ENCODE measurements around the gene HDAC6. TPM values are rescaled to one million over a fixed set of nuclear protein-coding genes. Genes with fewer than 3 reads are reported as not detected.
A peak's percentile ranks its signal among the peaks of the same experiment; 100 is the strongest.
"Not testable (repeated sequence)": the region's sequence is repeated elsewhere in the genome, so short reads cannot be mapped to it uniquely, and the experiment has no call there.

The HDAC6 gene
- total RNA-seq, 2 experiments from 2014 or later, result 77.3 to 88.9 TPM

DNA sequence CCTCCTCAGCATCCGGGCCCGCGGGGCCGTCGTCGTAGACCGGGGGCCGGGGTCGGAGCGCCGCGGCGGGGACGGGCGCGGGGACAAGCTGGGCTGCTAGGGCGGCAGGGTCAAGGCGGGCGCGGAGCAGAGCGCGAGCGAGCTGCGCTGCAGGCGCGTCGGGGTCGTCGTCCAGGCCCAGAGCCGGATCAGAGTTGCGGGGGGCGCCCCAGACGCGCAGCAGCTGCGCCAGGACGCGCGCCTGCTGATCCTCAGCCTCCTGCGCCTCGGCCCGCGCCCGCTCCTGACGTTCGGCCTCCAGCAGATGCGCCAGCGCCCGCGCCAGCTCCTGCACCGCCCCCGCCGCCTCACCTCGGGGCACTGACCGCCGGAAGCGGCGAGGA is 30.0 kb downstream of the HDAC6 start:
- ChIA-PET POLR2A (no interaction called here), CTCF (no interaction called here)
- Mint-ChIP-seq H3K27ac (no peak overlapping the region), H3K9me3 (ENCODE audit: insufficient read depth) (no peaks in the 10 kb centered on the region), H3K36me3 (ENCODE audit: low read depth) (peaks cover 4% of the 10 kb centered on the region), H3K27me3 (ENCODE audit: low read depth) (peaks cover 59% of the 10 kb centered on the region), H3K4me3 (no peak overlapping the region), H3K4me1 (ENCODE audit: low read depth) (peaks cover 17% of the 10 kb centered on the region)
- ATAC-seq (no peak), DNase-seq (no peak)

DNA sequence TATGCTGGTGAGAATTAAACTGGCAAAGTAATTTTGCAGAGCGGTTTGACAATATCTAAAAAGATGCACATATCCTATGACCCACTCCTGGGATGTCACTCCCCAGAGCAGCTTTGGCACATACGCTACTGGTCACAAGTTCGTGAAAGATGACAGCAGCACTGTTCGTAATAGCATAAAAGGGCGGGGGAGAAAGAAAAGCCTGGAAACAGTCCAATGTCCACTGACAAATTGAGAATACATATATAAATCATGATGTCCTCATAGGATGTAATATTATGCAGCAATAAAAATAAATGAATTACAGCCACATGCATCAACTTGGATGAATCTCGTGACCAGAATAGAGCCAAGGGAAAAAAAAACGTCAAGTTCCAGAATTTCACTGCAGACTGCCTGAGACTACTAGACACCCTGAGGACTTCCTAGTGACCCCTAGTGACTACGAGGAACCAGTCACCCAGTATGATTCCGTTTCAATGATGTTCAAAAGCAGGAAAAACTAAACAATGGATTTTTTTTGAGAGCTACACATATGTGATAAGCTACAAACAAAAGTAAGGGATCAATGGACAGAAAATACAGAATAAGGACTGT is 31.8 kb downstream of the HDAC6 start:
- Mint-ChIP-seq H3K36me3 (ENCODE audit: low read depth) (no peaks in the 10 kb centered on the region), H3K4me3 (no peak overlapping the region), H3K4me1 (ENCODE audit: low read depth) (peaks cover 14% of the 10 kb centered on the region), H3K27ac (no peak overlapping the region), H3K9me3 (ENCODE audit: insufficient read depth) (no peaks in the 10 kb centered on the region), H3K27me3 (ENCODE audit: low read depth) (peaks cover 48% of the 10 kb centered on the region)
- DNase-seq, result no peak
- no peak for ATAC-seq
- CTCF ChIA-PET, result no interaction called here
- POLR2A ChIA-PET, result no interaction called here

DNA sequence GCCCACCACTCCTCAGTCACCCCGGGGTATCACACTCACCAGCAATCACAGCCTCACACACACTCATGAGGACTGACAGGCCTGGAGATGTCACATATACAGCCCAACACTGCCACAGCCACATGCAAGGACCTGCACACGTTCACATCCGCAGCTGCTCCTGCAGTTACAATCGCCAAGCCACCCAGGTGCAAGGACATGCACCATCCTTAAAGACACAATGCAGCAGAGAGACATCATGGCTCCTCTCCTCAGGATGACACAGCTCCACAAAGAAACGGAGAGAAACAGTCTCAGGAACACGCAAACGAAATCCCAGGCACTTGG is 32.5 kb downstream of the HDAC6 start:
- ChIA-PET POLR2A (no interaction called here), CTCF (no interaction called here)

DNA sequence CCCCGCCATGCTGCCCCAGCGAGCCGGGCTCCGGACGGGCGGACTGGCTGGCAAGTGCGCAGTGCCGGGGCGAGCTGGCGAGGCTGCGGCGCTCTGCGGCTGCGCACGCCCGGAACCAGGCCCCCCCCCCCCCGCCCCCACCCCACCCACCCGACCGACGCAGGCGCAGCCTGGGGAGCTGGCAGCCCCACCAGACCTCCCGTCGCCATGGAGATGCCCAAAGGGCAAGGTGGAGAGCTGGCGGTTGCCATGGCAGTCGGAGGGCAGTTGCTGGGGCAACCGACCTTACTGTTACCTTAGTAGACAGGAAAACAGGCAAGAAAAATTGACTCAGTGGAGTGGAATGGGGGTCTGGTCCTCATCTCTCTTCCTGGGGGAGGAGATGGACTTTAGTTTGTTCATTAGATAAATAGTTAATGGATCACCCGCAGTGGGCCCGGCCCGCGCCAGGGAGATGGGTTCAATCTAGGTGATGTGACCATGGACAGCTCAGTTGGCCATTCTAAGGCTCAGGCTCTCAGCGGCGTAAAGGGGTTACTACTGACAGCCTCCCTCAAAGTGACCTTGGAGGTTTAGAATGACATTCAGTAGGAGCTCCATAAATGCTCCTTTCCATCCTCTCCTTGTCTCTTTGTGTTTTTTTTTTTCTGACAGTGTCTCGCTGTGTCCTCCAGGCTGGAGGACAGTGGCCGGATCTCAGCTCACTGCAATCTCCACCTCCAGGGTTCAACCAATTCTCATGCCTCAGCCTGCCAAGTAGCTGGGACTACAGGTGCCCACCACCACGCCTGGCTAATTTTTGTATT is 33.9 kb downstream of the HDAC6 start, which contains the start of gene PCSK1N:
Gene PCSK1N (minus strand): TSS at position 87 of the 806 bp plus-strand sequence. CDS start 78 bp downstream, at position 9.
- peaks cover 40% of the 10 kb centered on the region for H3K27me3 Mint-ChIP-seq (ENCODE audit: low read depth)
- H3K36me3 Mint-ChIP-seq (ENCODE audit: low read depth), result no peaks in the 10 kb centered on the region
- H3K9me3 Mint-ChIP-seq (ENCODE audit: insufficient read depth), result no peaks in the 10 kb centered on the region
- ChIA-PET POLR2A (no interaction called here), CTCF (interaction anchor here (0.7 kb wide), 1 partner anchor 22 kb away, joined by 3 read pairs; no protein-coding TSS in a partner anchor)
- H3K27ac Mint-ChIP-seq, result no peak within 1 kb of the TSS
- ATAC-seq (peak; percentile 46), DNase-seq (no peak)
- peak within 1 kb of the TSS; percentile 25 for H3K4me3 Mint-ChIP-seq
- peaks cover 14% of the 10 kb centered on the region for H3K4me1 Mint-ChIP-seq (ENCODE audit: low read depth)

More for the DNA sequence above, 32.5 kb downstream of the HDAC6 start:
- Mint-ChIP-seq H3K27ac (no peak overlapping the region), H3K27me3 (ENCODE audit: low read depth) (peaks cover 45% of the 10 kb centered on the region), H3K9me3 (ENCODE audit: insufficient read depth) (no peaks in the 10 kb centered on the region), H3K4me1 (ENCODE audit: low read depth) (peaks cover 14% of the 10 kb centered on the region), H3K36me3 (ENCODE audit: low read depth) (no peaks in the 10 kb centered on the region), H3K4me3 (peak overlapping the region; percentile 25)
- ATAC-seq (no peak), DNase-seq (no peak)

DNA sequence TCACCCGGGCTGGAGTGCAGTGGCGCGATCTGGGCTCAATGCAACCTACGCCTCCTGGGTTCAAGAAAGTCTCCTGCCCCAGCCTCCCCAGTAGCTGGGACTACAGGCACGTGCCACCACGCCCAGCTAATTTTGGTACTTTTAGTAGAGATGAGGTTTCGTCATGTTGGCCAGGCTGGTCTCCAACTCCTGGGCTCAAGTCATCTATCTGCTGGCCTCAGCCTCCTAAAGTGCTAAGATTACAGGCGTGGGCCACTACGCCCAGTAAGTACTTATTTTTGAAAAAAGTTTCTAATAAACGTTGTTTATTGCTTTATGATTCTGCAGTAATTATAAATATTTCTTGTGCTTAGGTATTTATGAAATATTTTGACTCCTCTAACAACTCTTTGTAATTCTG is 37.8 kb downstream of the HDAC6 start:
- H3K27me3 Mint-ChIP-seq (ENCODE audit: low read depth), result peaks cover 18% of the 10 kb centered on the region
- no peak overlapping the region for H3K27ac Mint-ChIP-seq
- ChIA-PET CTCF (interaction anchor here (0.6 kb wide), 1 partner anchor 663 kb away, joined by 3 read pairs; no protein-coding TSS in a partner anchor), POLR2A (no interaction called here)
- no peak overlapping the region for H3K4me3 Mint-ChIP-seq
- no peaks in the 10 kb centered on the region for H3K9me3 Mint-ChIP-seq (ENCODE audit: insufficient read depth)
- H3K4me1 Mint-ChIP-seq (ENCODE audit: low read depth), result peaks cover 5% of the 10 kb centered on the region
- DNase-seq, result no peak
- H3K36me3 Mint-ChIP-seq (ENCODE audit: low read depth), result no peaks in the 10 kb centered on the region
- ATAC-seq, result no peak

DNA sequence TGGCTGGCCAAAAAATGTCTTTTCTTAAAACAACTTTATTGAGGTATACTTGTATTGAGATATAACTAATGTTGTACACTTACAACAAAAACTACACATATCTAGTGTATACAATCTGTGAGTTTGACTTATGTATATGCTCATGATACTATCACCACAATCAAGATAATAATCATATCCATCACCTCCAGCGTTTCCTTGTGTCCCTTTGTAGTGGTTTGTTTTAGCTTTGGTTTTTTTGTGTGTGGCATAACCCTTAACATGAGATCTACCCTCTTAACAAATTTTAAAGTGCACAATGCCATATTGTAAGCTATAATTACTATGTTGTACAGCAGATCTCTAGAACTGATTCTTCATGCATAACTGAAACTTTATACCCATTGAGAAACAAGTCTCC is 47.0 kb downstream of the HDAC6 start:
- ATAC-seq (peak; percentile 39), DNase-seq (no peak)
- POLR2A ChIA-PET, result no interaction called here
- no peaks in the 10 kb centered on the region for H3K9me3 Mint-ChIP-seq (ENCODE audit: insufficient read depth)
- H3K36me3 Mint-ChIP-seq (ENCODE audit: low read depth), result no peaks in the 10 kb centered on the region
- peaks cover 2% of the 10 kb centered on the region for H3K27me3 Mint-ChIP-seq (ENCODE audit: low read depth)
- CTCF ChIA-PET, result no interaction called here
- peaks cover 6% of the 10 kb centered on the region for H3K4me1 Mint-ChIP-seq (ENCODE audit: low read depth)
- H3K27ac Mint-ChIP-seq, result no peak overlapping the region
- no peak overlapping the region for H3K4me3 Mint-ChIP-seq

DNA sequence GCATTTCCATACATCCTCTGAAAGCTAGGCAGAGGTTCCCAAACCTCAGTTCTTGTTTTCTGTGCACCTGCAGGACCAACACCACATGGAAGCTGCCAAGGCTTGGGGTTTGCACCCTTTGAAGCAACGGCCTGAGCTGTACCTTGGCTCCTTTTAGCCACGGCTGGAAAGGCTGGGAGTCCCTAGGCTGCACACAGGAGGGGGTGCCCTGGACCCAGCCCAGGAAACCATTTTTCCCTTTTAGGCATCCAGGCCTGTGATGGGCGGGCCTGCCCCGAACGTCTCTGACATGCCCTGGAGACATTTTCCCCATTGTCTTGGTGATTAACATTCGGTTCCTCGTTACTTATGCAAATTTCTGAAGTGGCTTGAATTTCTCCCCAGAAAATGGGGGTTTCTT is 51.0 kb downstream of the HDAC6 start:
- POLR2A ChIA-PET, result no interaction called here
- H3K36me3 Mint-ChIP-seq (ENCODE audit: low read depth), result no peaks in the 10 kb centered on the region
- H3K4me1 Mint-ChIP-seq (ENCODE audit: low read depth), result peaks cover 9% of the 10 kb centered on the region
- CTCF ChIA-PET, result no interaction called here
- H3K4me3 Mint-ChIP-seq, result no peak overlapping the region
- DNase-seq, result no peak
- no peaks in the 10 kb centered on the region for H3K9me3 Mint-ChIP-seq (ENCODE audit: insufficient read depth)
- H3K27me3 Mint-ChIP-seq (ENCODE audit: low read depth), result peaks cover 4% of the 10 kb centered on the region
- no peak for ATAC-seq
- H3K27ac Mint-ChIP-seq, result no peak overlapping the region

DNA sequence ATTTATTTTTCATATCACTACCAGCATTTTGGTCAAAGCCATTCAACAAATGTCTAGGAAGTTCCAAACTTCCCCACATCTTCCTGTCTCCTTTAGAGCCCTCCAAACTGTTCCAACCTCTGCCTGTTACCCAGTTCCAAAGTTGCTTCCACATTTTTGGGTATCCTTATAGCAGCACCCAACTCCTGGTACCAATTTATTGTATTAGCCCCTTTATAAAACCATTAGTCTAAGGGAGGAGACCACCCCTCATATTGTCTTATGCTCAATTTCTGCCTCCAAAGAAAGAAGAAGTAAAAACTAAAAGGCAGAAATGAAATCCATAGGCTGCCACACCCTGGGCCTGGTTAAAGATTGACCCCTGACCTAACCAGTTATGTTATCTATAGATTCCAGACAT is 51.6 kb downstream of the HDAC6 start:
- H3K27me3 Mint-ChIP-seq (ENCODE audit: low read depth); POLR2A ChIA-PET; DNase-seq; H3K36me3 Mint-ChIP-seq (ENCODE audit: low read depth); H3K4me1 Mint-ChIP-seq (ENCODE audit: low read depth); H3K9me3 Mint-ChIP-seq (ENCODE audit: insufficient read depth); ATAC-seq; H3K27ac Mint-ChIP-seq; H3K4me3 Mint-ChIP-seq; CTCF ChIA-PET: not testable (repeated sequence)

DNA sequence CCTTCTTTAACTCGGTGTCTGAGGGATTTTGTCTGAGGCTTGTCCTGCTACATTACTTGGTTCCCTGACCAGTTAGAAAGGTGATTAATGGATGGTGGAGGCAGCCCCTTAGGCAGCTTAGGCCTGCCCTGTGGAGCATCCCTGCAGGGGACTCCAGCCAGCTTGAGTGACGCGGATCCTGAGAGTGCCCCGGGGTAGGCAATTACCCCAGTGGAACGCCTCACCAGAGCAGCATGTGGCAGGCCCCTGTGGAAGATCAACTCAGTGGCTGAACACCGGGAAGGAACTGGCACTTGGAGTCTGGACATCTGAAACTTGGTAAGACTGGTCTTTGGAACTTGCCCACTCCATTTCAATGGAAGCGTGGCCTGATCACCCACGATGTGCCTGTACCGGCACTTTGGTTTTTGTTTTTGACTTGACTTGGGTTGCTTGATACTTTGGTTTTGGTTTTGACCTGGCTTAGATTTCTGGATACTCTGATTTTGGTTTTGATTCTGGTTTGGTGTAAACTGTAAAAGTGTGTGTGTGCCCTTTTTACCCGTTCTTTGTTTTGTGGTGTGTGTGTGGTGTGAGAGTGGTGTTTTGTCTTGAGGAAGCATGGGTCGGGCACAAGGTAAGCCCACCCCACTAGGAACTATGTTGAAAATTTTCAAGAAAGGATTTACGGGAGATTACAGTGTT is 52.4 kb downstream of the HDAC6 start:
- H3K4me1 Mint-ChIP-seq (ENCODE audit: low read depth); DNase-seq; POLR2A ChIA-PET; H3K27me3 Mint-ChIP-seq (ENCODE audit: low read depth); CTCF ChIA-PET; H3K27ac Mint-ChIP-seq; H3K9me3 Mint-ChIP-seq (ENCODE audit: insufficient read depth); H3K4me3 Mint-ChIP-seq; ATAC-seq; H3K36me3 Mint-ChIP-seq (ENCODE audit: low read depth): not testable (repeated sequence)

DNA sequence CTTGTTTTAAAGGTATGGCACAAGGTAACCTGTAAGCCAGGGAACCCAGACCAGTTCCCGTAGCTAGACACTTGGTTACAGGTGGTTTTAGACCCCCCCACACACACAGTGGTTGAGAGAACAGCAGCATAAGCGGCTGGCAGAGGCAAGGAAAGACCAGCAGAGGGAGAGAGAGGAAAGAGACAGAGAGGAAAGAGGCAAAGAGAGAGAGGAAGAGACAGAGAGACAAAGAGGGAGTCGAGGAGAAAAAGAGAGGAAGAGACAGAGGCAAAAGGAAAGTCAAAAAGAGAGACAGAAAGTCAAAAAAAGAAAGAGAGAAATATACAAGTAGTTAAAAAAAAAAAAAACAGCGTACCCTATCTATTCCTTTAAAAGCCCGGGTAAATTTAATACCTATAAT is 53.0 kb downstream of the HDAC6 start:
- no peak overlapping the region for H3K27ac Mint-ChIP-seq
- DNase-seq (peak; percentile 23), ATAC-seq (no peak)
- no peaks in the 10 kb centered on the region for H3K9me3 Mint-ChIP-seq (ENCODE audit: insufficient read depth)
- peaks cover 2% of the 10 kb centered on the region for H3K27me3 Mint-ChIP-seq (ENCODE audit: low read depth)
- peaks cover 3% of the 10 kb centered on the region for H3K4me1 Mint-ChIP-seq (ENCODE audit: low read depth)
- H3K4me3 Mint-ChIP-seq, result no peak overlapping the region
- POLR2A ChIA-PET, result no interaction called here
- CTCF ChIA-PET, result no interaction called here
- no peaks in the 10 kb centered on the region for H3K36me3 Mint-ChIP-seq (ENCODE audit: low read depth)

DNA sequence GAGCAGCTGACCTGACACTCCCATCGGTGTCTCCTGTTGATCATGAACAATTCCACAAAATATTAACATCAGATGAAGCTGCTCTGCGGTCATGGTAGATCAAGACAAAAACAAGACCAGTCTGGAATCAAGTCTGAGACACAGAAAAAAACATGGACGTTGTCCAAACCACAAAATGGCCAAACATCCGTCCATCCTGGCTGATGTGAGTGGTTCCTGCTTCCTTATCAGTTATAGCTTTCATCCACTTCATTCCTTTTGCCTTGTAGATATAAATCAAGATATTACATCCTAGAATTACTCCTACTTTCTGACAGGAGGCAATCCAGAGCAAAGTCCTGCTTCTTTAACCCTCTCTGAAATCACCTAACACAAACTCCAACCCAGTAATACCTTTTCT is 62.3 kb downstream of the HDAC6 start:
- ATAC-seq, result no peak
- POLR2A ChIA-PET, result no interaction called here

DNA sequence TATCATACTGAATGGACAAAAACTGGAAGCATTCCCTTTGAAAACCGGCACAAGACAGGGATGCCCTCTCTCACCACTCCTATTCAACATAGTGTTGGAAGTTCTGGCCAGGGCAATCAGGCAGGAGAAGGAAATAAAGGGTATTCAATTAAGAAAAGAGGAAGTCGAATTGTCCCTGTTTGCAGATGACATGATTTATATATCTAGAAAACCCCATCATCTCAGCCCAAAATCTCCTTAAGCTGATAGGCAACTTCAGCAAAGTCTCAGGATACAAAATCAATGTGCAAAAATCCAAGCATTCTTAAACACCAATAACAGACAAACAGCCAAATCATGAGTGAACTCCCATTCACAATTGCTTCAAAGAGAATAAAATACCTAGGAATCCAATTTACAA is 70.2 kb downstream of the HDAC6 start:
- POLR2A ChIA-PET; H3K4me1 Mint-ChIP-seq (ENCODE audit: low read depth); ATAC-seq: not testable (repeated sequence)

More for the DNA sequence above, 62.3 kb downstream of the HDAC6 start:
- Mint-ChIP-seq H3K4me3 (no peak overlapping the region), H3K27me3 (ENCODE audit: low read depth) (peaks cover 6% of the 10 kb centered on the region), H3K4me1 (ENCODE audit: low read depth) (no peaks in the 10 kb centered on the region), H3K9me3 (ENCODE audit: insufficient read depth) (no peaks in the 10 kb centered on the region), H3K27ac (no peak overlapping the region), H3K36me3 (ENCODE audit: low read depth) (no peaks in the 10 kb centered on the region)
- CTCF ChIA-PET, result no interaction called here
- DNase-seq, result no peak

More for the DNA sequence above, 70.2 kb downstream of the HDAC6 start:
- H3K9me3 Mint-ChIP-seq (ENCODE audit: insufficient read depth); CTCF ChIA-PET; H3K36me3 Mint-ChIP-seq (ENCODE audit: low read depth); DNase-seq; H3K27ac Mint-ChIP-seq; H3K4me3 Mint-ChIP-seq: not testable (repeated sequence)
- H3K27me3 Mint-ChIP-seq (ENCODE audit: low read depth), result peaks cover 11% of the 10 kb centered on the region
